Measurements from ENCODE around the gene CEMP1. TPM values are rescaled to one million over a fixed set of nuclear protein-coding genes. Genes with fewer than 3 reads are reported as not detected.

The CEMP1 gene
- total RNA-seq, 1 donor = not detected

- no peak overlapping the region for H3K4me3 ChIP-seq (ENCODE audit: low read depth, low read length)
- DNase-seq (ENCODE audit: low read depth) = no peak
- TF ChIP-seq CTCF (IDR thresholded peaks at IDR 0.05; ENCODE audit: insufficient read depth, low read length) = no peak
Observed at GRCh38 chr16:2485811-2486507, 45.2 kb downstream of the CEMP1 start.

GRCh38 chr16:2484898-2485508, 46.2 kb downstream of the CEMP1 start:
- TF ChIP-seq CTCF (IDR thresholded peaks at IDR 0.05; ENCODE audit: insufficient read depth, low read length) = no peak
- no peak for DNase-seq (ENCODE audit: low read depth)
- H3K4me3 ChIP-seq (ENCODE audit: low read depth, low read length) = no peak overlapping the region

GRCh38 chr16:2483939-2484897, 47.0 kb downstream of the CEMP1 start:
- DNase-seq (ENCODE audit: low read depth) = no peak
- no peak for TF ChIP-seq CTCF (IDR thresholded peaks at IDR 0.05; ENCODE audit: insufficient read depth, low read length)
- no peak overlapping the region for H3K4me3 ChIP-seq (ENCODE audit: low read depth, low read length)

- DNase-seq (ENCODE audit: low read depth) = peak; percentile 64
- TF ChIP-seq CTCF (IDR thresholded peaks at IDR 0.05; ENCODE audit: insufficient read depth, low read length) = no peak
- peak overlapping the region; percentile 56 for H3K4me3 ChIP-seq (ENCODE audit: low read depth, low read length)
Observed at GRCh38 chr16:2482708-2483534, 48.3 kb downstream of the CEMP1 start.

GRCh38 chr16:2482249-2482648, 49.0 kb downstream of the CEMP1 start:
- H3K4me3 ChIP-seq (ENCODE audit: low read depth, low read length) = peak overlapping the region; percentile 56
- TF ChIP-seq CTCF (IDR thresholded peaks at IDR 0.05; ENCODE audit: insufficient read depth, low read length) = no peak
- no peak for DNase-seq (ENCODE audit: low read depth)

- DNase-seq (ENCODE audit: low read depth) = no peak
- H3K4me3 ChIP-seq (ENCODE audit: low read depth, low read length) = no peak overlapping the region
- TF ChIP-seq CTCF (IDR thresholded peaks at IDR 0.05; ENCODE audit: insufficient read depth, low read length) = no peak
Observed at GRCh38 chr16:2481676-2482075, 49.5 kb downstream of the CEMP1 start.
